GM21576 (cell line): Measurements from ENCODE around the gene KCNQ2.
"Not testable (repeated sequence)": the region's sequence is repeated elsewhere in the genome, so short reads cannot be mapped to it uniquely, and the experiment has no call there.

Experiments
- ATAC-seq: cut with Tn5 transposase; IDR thresholded peaks from one replicate; pipeline ENCODE4 v1.9.1; 2021; ENCODE audit warnings: mild to moderate bottlenecking, moderate library complexity; ENCODE audit not compliant: unreplicated experiment

Gene KCNQ2

DNA sequence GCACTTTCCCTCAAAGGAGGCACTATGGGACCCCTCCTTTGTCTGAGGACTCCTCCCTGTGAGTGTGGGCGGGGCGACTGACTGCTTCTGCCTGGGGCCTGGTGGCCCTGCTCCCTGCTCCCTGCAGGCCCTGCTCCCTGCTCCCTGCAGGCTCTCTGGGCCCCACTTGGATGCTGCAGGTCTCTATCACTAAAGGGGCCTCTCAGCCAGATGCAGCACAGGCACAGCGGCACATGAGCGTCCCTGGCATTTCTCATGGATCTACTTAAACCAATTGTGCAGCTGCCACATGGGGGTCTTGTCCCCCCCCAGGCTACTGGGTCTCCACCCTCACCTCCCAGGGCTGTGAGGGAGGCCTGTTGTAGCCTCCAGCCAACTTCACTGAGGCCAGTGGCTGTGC, 18.6 kb upstream of the KCNQ2 start:
- ATAC-seq = no peak

DNA sequence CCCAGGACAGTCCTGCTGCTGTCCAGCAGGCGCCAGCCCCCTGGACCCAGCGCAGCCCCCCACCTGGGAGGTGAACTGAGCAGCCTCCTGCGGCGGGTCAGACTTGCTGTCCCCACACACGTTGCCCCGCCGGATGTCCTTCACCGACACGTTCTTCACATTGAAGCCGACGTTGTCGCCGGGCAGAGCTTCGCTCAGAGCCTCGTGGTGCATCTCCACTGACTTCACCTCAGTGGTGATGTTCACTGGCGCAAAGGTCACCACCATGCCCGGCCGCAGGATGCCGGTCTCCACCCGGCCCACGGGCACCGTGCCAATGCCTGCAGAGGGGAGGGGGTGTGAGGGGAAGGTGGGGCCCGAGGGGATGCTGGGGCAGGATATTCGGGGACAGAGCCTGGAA, 18.0 kb upstream of the KCNQ2 start:
- ATAC-seq = no peak

DNA sequence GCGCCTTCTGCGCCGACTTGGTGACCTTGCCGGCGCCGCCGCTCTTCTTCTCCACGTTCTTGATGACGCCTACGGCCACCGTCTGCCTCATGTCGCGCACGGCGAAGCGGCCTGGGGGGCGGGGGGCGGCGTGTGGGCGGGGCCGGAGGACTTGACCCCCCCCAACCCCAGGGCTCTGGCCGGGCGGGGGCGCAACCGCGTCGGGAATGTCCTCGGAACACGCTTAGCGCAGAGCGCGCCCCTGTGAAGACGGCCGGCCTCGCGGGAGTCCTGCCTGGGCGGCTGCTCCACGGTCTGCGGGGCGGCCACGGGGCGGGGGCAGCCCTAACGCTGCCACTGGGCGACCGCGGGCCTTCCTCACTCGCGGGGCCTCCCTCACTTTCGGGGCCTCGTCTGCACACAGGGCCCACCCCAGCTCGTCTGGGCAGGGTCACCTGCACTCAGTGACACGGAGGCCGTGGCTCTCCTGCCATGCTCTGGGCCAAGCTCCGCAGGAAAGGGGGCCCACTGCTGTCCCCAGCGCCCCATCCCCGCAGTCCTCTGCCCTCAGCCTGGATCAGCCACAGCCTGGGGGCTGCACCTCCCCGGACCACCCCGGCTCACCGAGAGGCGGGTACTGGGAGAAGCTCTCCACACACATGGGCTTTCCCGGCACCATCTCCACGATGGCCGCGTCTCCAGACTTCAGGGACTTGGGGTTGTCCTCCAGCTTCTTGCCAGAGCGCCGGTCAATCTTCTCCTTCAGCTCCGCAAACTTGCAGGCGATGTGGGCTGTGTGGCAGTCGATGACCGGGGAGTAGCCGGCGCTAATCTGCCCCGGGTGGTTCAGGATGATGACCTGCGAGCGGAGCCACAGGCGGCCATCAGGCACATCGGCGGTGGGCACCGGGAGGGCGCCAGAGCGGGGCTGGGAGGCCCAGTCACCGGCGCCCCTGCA, 16.1 kb upstream of the KCNQ2 start:
- no peak for ATAC-seq

DNA sequence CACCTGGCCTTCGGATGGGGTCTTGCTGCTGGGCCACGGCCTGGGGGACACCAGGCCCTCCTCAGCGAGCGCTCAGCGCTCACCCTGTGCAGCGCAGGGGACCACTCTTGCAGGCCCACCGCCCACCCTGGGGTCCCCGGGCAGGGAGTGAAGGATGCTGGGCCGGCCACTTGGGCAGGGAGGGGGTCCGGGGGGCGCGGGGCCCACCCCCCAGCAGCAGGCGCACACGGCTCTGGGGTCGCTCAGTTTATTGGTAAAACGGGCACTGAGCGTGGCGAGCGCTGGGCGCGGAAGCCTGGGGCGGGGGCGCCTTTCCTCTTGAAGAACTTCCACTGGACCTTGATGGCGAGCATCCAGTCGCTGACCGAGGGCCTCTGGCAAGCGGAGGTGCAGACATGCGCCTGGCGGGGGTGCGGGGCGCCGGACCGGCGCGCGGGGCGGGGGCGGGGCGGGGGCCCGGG, 15.4 kb upstream of the KCNQ2 start:
- ATAC-seq = no peak

DNA sequence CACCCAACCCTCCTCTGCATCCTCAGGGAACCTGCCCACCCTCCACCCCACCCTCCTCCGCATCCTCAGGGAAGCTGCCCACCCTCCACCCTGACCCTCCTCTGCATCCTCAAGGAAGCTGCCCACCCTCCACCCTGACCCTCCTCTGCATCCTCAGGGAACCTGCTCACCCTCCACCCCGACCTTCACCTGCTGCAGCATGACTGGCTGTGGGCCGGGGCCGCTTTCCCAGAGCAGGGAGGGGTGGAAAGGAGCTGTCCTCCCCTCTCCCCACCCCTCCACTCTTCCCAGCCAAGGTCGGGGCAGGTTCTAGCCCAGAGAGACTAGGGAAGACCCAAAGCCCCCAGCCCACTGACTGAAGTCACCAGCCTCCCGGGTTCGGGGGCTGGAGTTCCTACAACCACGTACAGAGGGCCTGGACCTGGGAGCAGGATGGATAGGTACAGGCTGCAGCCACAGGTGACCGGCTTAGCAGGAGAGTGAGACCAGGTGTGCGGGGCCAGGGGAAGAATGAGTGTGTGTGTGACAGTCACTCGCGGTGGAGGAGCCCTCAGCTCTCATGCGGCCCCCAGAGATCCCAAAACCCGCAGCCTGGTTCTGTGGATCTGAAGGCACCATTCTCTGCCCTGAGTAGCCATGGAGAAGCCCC, 14.8 kb upstream of the KCNQ2 start:
- no peak for ATAC-seq

DNA sequence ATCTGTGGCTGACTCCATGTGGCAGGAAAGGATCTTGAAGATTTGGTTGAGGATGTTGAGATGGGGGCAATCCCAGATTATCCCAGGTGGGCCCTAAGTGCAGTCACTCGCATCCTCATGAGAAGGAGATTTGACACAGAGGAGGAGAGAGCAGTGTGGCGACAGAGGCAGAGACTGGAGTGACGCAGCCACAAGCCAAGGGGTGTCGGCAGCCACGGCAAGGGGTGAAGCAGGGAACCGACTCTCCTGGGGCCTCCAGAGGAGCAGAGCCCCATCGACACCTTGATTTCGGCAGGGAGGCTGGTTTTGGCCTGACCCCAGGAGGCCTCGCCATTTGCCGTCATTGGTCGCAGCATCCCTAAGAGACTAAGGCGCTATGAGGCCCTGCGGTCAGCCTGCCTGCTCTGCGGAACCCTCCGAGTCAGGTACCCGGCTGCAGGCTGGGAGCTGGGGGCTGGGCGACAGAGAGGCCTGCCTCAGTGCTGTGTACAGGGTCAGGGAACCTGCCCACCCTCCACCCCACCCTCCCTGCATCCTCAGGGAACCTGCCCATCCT, 13.9 kb upstream of the KCNQ2 start:
- no peak for ATAC-seq

DNA sequence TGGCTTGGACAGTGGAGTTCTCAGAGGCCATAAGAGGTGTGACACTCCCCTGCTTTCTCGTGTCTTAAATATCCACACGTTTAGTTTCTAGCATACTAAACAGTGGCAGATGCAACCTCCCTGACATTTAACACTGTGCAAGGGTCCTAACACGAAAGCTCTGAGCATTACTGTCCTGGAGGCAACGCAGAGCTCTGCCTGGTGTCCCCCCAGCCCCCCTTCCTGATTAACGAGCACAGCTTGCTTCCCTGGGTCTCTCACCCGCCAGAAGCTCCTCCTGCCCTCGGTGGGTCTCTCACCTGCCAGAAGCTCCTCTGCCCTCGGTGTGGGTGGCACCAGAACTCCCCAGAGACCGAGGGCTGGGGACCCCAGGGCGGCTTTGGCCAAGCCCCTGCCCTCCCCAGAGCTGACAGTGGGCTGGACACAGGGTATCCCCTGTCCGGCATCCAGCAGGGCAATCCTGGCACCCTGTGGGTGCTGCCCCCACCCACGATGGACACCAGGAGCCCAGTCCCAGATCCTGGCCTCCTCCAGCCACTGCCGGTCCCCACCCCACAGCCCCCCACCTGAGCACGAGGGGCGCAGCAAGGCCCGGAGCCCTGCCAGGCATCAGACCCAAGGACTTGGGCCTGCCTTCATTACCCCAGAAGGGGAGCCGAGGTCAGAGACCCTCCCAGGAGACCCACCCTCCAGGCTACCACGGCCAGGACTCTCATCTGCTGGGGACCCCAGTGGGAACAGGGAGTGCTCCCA, 12.4 kb upstream of the KCNQ2 start:
- no peak for ATAC-seq

DNA sequence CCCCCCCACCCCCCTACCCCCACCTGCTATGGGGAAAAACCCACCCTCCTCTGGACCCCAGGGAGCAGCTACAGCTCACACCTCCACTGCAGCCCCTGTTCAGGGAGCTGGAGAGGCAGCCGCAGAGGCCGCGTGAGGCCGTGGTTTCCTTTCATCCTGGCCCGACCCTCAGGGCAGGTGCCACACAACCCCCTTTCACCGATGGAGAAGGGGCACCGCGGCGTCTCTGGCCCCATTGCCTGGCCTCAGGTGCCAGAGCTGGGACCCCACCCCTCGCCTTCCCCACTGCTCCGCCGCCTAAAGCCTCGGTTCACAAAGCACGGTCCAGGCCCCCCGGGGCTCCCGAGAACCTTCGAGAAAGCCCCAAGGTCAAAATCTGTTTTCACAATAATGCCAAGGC, 11.8 kb upstream of the KCNQ2 start:
- no peak for ATAC-seq

DNA sequence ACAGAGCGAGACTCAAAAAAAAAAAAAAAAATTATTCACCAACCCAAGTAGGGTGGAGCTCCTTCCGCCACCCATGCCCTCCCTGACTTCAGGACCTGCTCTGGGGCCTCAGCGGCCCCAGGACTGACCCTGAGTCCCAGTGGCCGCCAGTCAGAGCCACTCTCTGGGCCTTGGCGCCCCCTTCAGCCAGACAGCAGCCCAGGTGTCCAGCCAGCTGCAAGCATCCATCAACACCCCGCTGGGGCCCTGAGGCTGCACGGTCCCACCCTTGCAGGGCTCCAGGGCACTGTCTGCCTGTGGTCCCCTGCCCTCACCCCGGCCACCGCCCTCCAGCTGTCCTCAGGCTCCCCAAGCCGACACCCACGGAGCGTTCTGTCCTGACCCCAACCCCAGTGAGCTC, 11.4 kb upstream of the KCNQ2 start:
- ATAC-seq = no peak

DNA sequence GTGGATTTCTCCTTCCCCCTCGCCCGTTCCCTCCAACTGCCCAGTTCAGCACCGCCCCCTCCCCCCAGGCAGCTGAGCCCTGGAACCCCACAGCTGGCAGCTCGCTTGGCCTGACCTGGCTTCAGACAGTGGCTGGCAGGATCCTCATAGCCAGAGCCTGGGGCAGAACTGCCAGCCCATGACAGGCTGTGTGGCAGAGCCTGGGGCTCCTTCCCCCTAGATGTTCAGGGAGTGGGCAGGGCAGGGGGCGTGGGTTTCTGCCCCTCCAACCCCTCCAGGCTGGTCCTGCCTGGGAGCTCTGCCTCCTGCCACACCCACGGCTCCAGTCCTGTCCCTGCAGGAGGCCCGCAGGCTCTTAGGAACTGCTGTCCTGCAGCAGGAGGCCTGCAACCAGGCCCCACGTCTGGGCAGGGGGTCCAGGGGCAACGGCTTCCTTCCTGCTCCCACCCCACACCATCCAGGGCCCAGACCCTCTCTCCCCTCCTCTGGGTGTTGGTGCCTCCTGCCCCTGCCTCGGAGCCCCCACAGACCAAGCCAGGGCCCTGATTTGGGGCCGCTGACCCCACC, 9.6 kb upstream of the KCNQ2 start:
- ATAC-seq = no peak

DNA sequence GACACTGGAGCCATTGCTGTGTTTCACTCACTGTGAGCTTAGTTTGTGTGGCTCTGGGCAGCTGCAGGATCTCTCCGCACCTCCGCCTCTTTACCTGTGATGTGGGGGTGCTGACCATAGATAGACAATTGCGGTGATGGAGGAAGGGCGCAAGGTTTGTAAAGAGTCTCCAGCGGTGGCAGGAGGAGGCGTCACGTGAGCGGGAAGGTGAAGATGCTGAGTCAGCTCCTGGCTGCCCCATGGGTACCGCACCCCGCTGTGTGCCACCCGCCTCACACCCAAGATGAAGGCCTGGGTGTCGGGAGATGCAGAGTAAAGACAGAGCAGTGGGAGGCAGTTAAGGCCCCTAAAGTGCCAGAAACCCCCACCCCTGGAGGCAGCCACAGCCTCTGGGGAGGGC, 9.0 kb upstream of the KCNQ2 start:
- no peak for ATAC-seq

DNA sequence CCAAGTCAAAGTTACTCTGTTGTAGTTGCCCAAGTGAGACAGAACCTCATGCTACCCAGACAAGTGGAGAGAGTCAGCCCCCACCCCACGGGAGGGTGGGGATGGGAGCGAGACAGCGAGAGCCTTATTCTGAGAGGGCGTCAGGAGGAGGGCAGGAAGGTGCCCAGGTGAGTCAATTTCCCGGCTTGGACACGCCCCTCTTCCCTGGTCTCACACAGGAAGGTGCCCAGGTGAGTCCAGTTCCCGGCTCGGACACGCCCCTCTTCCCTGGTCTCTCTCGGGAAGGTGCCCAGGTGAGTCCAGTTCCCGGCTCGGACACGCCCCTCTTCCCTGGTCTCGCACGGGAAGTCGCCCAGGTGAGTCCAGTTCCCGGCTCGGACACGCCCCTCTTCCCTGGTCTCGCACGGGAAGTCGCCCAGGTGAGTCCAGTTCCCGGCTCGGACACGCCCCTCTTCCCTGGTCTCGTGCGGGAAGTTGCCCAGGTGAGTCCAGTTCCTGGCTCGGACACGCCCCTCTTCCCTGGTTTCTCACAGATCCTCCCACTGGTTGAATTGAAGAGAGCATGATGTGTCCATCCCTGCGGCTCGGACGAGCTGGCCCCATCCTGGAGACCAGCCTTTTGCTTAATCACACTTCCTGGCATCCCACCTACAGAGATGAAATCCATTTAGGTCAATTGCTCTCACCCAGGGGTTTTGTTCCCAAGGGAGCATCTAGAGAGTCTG, 7.4 kb upstream of the KCNQ2 start:
- ATAC-seq = not testable (repeated sequence)

DNA sequence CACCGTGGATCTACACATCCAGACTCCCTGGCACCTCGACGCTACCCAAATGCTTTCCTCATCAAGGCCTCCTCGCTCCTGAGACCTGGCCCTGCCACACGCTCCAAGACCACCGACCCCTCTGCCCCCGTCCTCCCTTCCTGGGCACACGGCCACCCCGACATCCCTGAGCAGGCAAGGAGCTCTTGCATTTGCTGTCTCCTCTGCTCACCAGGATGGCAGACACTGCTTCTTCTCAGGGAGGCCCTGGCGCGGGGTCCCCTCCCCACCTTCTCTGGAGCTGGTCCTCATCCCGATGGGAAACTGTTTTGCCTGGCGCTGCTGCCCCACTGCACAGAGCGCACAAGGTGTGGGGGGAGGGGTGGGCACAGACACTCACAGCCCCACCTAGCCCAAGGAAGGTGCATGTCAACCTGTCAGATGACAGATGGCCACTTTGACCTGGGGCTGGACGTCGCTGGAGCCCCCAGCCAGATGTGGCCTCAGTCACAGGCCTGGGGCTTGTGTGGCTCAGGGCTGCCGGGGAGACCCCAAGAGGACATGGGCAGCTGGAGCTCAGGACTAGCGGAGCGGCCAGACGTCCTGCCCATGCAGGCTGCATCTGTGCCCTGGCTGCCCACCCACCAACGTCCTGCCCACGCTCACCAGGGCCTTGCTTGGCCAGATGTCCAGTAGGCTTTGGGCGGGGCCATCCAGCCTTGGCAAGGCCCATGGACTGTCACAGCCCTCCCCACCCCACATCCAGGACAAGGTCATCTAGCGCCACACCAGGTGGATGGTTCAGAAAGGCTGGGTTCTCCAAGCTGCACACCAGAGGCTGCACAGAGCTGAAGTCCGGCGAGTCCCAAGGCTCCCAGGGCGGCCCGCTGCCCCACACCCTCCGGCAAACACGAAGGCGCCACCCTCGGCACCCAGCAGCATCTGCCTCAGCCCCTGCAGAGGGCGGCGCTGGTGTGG, 6.2 kb upstream of the KCNQ2 start:
- ATAC-seq = no peak

DNA sequence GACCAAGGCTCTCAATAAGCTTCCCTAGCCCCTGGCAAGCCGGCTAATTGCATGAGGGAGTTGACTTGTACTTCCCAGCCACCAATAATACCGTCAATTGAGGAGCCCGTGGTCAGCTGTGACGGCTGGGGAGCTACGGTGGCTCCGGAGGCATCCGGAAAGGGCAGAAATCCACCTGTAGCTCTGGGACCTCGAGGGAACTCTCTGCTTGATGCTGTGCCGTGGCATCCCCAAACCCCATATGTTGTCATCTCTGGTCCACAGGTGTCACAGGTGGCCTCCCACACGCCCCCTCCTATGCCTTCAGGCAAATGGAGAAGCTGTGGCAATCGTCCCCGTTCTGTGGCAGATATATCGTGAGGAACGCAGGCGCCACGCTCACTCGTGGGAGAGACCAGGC, 5.5 kb upstream of the KCNQ2 start:
- no peak for ATAC-seq

DNA sequence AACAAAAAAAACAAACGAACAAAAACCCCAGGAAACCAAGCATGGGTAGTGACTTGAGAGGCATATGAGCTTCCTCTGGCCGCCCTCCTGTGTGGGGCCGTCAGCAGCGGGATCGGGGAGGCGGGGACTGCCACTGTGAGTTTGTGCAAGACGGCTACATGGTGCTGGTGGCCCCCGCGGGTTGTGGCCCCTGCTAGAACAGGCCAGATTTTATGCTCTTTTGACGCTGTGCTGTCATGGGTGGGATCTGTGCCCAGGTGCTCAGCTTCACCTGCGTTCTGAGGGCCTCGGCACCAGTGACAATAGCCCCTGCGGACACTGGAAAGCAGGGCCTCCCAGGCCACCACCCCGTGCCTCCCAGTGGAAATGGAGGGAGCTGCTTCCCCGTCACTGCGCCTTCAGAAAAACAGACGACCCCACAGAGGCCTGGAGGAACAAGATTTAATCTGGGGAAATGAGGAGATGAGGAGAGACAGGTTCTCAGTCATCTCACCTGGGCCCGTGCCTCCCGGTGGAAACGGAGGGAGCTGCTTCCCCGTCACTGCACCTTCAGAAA, 4.7 kb upstream of the KCNQ2 start:
- no peak for ATAC-seq

DNA sequence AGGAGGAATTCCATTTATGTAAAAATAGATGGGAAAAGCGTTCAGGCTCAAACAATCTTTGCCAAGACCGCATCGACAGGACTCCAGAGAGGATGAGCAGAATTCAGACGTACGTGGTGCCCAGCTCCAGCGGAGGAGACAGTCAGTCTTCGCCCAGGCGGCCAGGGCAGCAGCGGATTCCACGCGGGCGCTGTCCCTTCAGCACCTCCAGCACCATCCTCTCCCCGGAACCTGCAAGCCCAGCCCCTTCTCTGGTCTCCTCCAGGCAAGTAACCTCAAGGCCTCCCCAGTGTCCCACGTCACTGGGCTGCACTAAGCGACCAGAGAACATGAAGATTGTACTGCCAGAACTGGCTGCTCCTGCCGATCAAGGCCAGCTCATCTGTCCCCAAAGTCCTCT, 2.8 kb upstream of the KCNQ2 start:
- no peak for ATAC-seq

DNA sequence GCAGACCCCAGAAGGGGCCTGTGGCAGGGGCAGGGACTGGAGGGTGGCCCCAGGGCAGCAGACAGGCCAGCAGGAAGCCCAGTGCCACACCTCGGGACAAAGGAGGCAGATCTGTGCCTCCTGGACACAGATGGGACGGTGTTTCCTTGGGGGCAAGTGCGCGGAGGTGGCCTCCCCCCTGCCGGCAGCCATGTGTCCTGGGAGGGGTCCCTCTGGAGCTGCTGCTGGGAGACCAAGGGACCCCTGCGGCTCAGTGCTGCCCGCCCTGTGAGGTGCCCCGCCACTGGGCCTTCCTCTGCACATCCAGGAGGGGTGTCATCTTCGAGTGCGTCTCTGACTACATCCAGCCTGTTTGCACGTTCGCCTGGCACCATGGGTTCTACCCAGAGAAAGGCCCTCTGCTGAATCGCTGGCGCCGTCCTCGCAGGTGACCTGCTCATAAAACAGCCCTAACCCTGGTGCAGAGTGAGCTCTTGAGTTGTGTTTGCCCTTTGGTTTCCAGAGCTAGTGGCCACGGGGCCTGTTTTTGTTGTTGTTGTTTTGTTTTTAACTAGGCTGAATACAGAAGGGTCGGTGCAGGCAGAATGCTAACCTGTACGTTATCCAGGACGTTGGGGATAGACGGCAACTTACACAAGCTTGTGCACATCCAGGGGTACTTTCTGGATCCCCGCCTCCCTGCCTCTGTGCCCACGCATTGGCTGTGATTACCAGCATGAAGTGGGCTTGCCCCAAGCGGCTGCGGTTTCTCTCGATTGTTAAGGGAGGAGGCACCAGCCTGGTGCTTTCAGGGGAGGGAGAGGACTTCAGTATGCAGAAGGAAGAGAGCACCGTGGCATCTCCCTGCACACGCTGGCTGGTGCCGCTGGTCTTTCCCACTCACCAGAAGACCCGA, 1.3 kb upstream of the KCNQ2 start:
- no peak for ATAC-seq

DNA sequence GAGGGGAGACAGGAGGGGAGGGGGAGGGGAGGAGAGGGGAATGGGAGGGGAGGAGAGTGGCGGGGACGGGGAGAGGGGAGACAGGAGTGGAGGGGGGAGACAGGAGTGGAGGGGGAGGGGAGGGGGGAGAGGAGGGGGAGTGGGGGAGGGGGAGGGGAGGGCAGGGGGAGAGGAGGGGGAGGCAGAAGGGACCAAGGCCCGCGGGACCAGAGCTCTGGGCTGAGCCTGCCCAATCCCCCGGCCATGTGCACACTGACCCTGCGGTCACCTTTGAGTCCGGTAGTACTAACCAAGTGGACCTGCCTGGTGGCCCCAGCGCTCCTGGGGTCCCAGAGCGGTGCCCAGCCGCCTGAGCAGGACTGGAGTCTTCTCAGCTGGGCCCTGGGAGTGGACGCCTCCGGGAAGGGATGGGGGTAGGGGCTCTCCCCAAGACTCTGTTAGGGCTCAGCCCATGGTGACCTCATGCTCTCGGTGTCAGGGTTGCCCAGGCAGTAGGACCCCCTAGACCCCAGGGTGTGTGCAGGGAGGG, 471 bp upstream of the KCNQ2 start:
- ATAC-seq = no peak
